Kasumi-1 (cell line): ENCODE results near the gene ANKRD30A.
"Not testable (repeated sequence)": the region's sequence is repeated elsewhere in the genome, so short reads cannot be mapped to it uniquely, and the experiment has no call there.

Experiments
- DNase-seq, 2 experiments: peaks; one replicate each; lab custom pipeline; 2025; lab: John Stamatoyannopoulos, UW

ANKRD30A gene

DNA sequence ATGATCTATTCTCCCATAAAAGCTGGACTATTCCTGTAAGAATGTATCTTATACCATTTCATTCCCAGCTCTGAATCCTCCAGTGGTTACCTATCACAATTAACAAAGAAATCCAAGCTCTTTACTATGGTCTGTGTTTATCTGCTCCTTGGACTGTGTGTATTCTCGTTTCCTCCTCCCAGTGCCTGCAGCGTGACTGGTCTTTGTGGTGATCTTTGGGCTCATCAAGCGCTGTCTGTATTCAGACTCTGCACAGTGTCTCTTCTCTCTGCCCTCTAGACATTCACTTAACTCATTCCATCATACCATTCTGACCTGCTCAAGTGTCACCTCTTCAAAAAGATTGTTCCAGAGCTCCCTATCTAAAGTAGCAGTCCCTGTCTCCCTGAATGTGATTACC lies 130.4 kb downstream of the ANKRD30A start:
- not testable (repeated sequence) for DNase-seq

- DNase-seq: peak; percentile 35 to 65
These were observed 137.9 kb downstream of the ANKRD30A start for GRCh38 chr10:37263304-37263703.

DNA sequence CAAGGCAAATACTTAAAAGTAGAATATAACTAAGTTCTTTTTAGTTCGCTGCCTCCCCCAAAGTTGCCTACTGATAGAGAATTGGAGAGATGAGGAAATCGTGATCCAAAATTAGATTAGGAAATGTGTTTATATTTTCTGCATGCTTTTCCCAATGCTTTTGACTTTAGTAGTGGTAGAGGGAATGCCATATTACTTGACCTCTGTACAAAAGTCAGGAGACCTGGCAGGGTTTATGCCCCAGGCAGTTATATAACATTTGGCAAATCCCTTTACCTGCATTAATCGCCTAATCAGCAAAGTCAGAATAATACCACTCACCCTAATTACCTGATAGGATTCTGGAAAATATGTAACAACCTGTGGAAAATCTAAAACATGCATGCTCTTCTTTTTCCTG lies 142.9 kb downstream of the ANKRD30A start:
- DNase-seq: no peak

DNA sequence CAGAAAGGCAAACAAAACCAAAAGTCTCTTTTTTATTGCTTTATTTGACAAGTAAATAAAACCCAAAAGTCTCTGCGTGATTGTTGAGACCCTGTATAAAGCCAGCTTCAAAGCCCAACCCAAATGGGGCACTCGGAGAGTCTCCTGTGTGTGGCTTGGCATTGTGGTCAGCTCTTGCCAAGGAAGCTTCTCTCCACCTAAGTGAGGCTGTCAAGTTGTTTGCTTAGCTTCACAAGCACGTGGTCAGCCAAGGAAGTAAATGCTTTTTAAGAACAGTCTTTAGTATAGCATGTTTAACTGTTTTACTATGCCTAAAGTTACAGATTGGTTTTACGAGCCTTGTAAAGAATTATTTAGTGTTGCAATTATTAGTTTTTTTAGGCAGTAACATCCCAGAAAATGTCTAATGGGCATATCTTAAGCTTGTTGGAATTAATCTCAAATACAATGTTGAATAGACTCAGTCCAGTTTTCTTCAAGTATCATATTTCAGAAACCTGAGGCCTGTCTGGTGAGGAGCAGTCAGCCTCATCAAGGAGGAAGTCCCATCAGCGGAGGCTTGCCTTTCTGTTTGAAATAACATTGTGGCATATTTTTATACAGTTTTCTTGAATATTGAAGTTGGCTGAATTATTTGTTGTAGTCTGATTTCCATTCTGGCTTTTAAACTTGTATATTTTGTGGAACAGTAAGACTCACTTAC lies 144.3 kb downstream of the ANKRD30A start:
- peak; percentile 61 to 65 for DNase-seq

DNA sequence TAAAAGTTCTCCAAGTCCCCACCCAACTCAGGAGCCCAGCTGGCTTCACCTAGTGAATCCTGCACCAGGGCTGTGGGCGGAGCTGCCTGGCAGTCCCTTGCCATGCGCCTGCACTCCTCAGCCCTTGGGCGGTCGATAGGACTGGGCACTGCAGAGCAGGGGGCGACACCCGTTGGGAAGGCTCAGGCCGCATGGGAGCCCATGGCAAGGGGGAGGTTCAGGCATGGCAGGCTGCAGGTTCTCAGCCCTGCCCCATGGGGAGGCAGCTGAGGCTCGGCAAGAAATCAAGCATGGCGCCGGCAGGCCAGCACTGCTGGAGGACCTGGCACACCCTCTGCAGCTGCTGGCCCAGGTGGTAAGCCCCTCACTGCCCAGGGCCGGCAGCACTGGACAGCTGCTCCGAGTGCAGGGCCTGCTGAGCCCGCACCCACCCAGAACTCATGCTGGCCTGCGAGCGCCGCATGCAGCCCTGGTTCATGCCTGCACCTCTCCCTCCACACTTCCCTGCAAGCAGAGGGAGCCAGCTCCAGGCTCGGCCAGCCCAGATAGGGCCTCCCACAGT lies 149.9 kb downstream of the ANKRD30A start:
- no peak for DNase-seq

DNA sequence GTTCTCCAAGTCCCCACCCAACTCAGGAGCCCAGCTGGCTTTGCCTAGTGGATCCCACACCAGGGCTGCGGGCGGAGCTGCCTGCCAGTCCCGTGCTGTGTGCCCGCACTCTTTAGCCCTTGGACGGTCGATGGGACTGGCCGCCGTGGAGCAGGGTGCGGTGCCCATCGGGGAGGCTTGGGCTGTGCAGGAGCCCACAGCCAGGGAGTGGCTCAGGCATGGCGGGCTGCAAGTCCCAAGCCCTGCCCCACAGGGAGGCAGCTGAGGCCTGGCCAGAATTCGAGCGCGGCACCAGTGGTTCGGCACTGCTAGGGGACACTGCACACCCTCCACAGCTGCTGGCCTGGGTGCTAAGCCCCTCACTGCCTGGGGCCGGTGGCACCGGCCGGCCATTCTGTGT lies 159.7 kb downstream of the ANKRD30A start:
- no peak for DNase-seq

DNA sequence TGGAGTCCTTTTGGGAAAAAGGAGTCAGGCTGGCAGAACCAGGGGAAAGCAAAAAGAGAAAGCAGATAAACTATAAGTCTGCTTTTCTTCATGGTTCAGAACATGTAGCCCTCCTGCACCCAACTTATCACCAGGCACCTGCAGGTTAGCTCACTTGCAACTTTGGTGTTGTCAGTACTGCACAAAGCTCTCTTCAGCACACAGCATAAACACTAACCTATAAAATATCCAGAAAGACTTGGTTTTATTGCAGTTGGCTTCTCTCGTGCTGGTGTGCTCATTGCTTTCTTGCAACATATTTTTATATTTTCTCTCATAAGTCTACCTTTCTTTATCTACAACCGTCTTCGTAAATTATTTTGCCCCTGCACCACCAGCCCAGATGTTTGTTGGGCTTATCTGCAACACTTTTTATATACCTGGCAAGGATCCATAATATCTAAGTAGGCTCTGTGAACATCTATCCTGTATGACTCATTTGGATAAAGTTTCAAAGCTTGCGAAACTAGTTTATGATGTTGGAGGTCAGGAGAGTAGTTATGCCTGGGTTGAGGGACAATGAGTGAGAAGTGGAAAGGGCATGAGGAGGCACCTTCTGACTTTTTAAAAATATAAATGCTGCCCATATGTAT lies 164.6 kb downstream of the ANKRD30A start:
- no peak for DNase-seq

- no peak for DNase-seq
These were observed 175.9 kb downstream of the ANKRD30A start for GRCh38 chr10:37301271-37301670.

- no peak for DNase-seq
These were observed 178.6 kb downstream of the ANKRD30A start for GRCh38 chr10:37304036-37304435.

GRCh38 chr10:37314350-37314749 lies 189.0 kb downstream of the ANKRD30A start:
- no peak for DNase-seq

DNA sequence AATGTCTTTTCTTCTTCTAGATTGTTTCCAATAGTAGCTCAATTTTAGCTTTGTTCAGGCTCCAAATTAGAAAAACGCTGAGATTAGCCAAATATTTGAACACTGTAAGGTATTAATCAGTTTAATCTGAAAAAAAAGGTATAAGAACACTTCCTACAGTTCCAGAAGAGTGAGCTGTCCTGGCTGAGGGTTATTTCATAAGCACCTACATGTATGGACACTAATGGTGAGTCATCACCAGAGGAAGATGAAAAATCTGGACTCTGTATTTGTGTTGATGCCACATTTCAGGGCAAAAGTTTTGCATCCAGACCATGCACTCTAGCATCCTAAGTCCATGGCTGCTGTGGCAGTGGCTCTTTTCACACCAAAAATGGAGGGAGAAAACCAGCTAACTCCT lies 189.5 kb downstream of the ANKRD30A start:
- DNase-seq: no peak

DNA sequence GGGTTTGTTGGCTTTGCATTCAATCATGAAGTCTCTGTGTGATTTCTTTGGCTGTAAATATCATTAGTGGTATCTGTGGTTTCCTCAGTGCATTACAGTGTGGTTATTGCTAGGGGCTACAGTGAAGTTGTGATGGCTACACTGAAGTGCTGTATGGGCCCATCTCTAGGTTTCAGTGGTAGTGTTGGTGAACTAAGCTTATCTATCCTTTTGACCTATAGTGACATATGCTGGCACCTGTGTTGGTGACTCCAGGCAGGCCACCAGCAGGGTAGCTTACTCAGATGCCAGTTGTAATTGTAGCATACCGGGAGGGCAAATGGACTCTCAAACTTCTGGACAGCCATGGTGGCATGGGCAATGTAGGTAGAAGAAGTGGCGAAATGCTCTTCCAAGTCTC lies 219.0 kb downstream of the ANKRD30A start:
- DNase-seq: no peak

DNA sequence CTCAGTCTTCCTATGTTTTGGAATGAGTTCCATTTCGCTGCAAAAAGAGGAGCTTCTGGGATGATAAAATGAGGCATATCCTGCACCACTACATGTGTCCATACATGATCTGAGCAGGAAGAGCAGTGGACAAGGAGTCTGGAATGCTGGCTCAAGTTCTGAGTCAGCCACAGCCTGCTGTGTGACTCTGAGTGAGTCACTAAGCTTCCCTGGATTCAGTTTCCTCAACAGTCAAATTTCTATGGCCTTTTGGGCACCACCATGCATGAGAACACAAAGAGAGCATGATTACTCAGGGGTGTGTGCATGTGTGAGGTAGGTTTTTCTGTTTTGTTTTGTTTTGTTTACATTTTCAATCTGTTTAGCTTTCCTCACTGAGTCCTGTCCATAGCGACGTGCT lies 254.6 kb downstream of the ANKRD30A start:
- DNase-seq: no peak

GRCh38 chr10:37381271-37381670 lies 255.9 kb downstream of the ANKRD30A start:
- no peak for DNase-seq

DNA sequence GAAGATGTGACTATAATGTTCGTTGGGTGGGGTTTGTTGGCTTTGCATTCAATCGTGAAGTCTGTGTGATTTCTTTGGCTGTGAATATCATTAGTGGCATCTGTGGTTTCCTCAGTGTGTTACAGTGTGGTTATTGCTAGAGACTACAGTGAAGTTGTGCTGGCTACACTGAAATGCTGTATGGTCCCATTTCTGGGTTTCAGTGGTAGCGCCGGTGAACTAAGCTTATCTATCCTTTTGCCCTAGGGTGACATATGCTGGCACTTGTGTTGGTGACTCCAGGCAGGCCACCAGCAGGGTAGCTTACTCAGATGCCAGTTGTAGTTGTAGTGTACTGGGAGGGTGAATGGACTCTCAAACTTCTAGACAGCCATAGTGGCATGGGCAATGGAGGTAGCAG lies 259.5 kb downstream of the ANKRD30A start:
- no peak for DNase-seq

- peak; percentile 58 to 66 for DNase-seq
These were observed 265.5 kb downstream of the ANKRD30A start for GRCh38 chr10:37390926-37391325.

GRCh38 chr10:37400774-37401173 lies 275.4 kb downstream of the ANKRD30A start:
- DNase-seq: not testable (repeated sequence)

- no peak for DNase-seq
These were observed 275.8 kb downstream of the ANKRD30A start for GRCh38 chr10:37401225-37401624.

DNA sequence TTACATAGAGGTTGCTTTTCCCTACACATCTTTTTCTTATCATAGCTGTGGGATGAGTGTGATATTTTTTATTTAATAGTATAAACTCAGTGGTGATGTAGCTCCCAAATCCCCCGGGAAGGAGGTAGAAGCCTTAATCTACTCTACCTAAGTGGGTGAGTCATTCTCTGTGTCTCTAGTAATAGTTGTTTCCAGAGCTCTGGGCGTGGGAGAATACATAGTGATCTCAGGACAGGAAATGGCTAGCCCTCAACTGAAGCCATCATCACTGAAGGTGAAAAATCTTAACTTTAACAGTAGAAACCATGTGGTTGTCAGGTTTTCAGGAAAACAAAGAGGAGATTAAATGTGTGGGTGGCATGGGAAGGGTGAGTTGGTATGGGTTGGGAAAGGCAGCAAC lies 278.4 kb downstream of the ANKRD30A start:
- DNase-seq: no peak
